MCF 10A (cell line): Measurements from ENCODE around the gene MARF1. TPM values are rescaled to one million over a fixed set of nuclear protein-coding genes. Genes with fewer than 3 reads are reported as not detected.

Experiments used
- BruUV-seq: library from RNA; stranded (reverse); fragments of 400-500 nt; replicated peaks from 2 replicates; lab custom pipeline; 2021; lab: Mats Ljungman, UMichigan
- CTCF ChIA-PET: fragments of 300-600 bp; sonication (Branson Sonifier 250); formaldehyde crosslinking; extraction: SDS; loops from one replicate; lab custom pipeline; 2021; ENCODE audit warnings: antibody characterized with exemption, inconsistent platforms; lab: Yijun Ruan, JAX
- POLR2A ChIA-PET: fragments of 300-600, 350-650 bp; sonication (Branson Sonifier 250); formaldehyde crosslinking; extraction: SDS; loops from one replicate; lab custom pipeline; 2020; ENCODE audit warnings: antibody characterized with exemption, inconsistent platforms; lab: Yijun Ruan, JAX
- DNase-seq: peaks from one replicate; pipeline ENCODE4 v3.0.0-alpha.2; 2018; ENCODE audit not compliant: unreplicated experiment
- H3K27ac Mint-ChIP-seq: one replicate; pipeline ENCODE4 v1.8.0; 2022; ENCODE audit warnings: mild to moderate bottlenecking, low read depth, mixed read lengths; ENCODE audit not compliant: unreplicated experiment
- H3K27me3 Mint-ChIP-seq: one replicate; pipeline ENCODE4 v1.8.0; 2022; ENCODE audit warnings: mixed read lengths; ENCODE audit not compliant: insufficient read depth, unreplicated experiment
- H3K36me3 Mint-ChIP-seq: one replicate; pipeline ENCODE4 v1.8.0; 2022; ENCODE audit warnings: mild to moderate bottlenecking, moderate library complexity, mixed read lengths; ENCODE audit not compliant: insufficient read depth, unreplicated experiment
- H3K4me1 Mint-ChIP-seq: one replicate; pipeline ENCODE4 v1.8.0; 2022; ENCODE audit warnings: mixed read lengths; ENCODE audit not compliant: insufficient read depth, unreplicated experiment
- H3K4me3 Mint-ChIP-seq: one replicate; pipeline ENCODE4 v1.8.0; 2022; ENCODE audit warnings: mild to moderate bottlenecking, moderate library complexity, mixed read lengths; ENCODE audit not compliant: unreplicated experiment
- H3K9me3 Mint-ChIP-seq: one replicate; pipeline ENCODE4 v1.8.0; 2022; ENCODE audit warnings: mixed read lengths; ENCODE audit not compliant: unreplicated experiment
- CTCF ChIP-seq: fragments of 200-600 bp; IDR thresholded peaks from one replicate; pipeline ENCODE4 v1.8.0; 2022; ENCODE audit warnings: antibody characterized with exemption, mild to moderate bottlenecking; ENCODE audit not compliant: unreplicated experiment
- intact Hi-C: fragments of 100-400 bp; cut with micrococcal nuclease; formaldehyde crosslinking; loops from 2 replicates; pipeline ENCODE4 v1.14.1; 2022
- total RNA-seq: library from RNA; stranded (reverse); gene quantifications from 2 replicates; pipeline ENCODE4 v1.2.3, GENCODE V29; 2022

MARF1 gene
- total RNA-seq, 1 experiment from 2014 or later: 48.1 TPM

- peaks cover 98% of the 10 kb centered on the region for H3K36me3 Mint-ChIP-seq
- H3K4me1 Mint-ChIP-seq: peaks cover 6% of the 10 kb centered on the region
- BruUV-seq: no TSS peak
- CTCF ChIA-PET: interaction anchor here (1.3 to 1.4 kb wide), 2 partner anchors 10 to 14 kb away, joined by 3 to 6 read pairs; no protein-coding TSS in a partner anchor
- H3K27ac Mint-ChIP-seq: peak overlapping the region; percentile 39
- no peaks in the 10 kb centered on the region for H3K27me3 Mint-ChIP-seq
- intact Hi-C loops: no loop called here
- DNase-seq: peak; percentile 11
- TF ChIP-seq CTCF: no peak
- H3K4me3 Mint-ChIP-seq: no peak overlapping the region
- no peaks in the 10 kb centered on the region for H3K9me3 Mint-ChIP-seq
- POLR2A ChIA-PET: interaction anchor here (1.6 to 2.7 kb wide), 2 partner anchors 47 to 48 kb away, joined by 3 to 10 read pairs; partner anchors contain the start of gene MARF1
Observed at GRCh38 chr16:15690296-15690695, 47.3 kb upstream of the MARF1 start.

- peaks cover 98% of the 10 kb centered on the region for H3K36me3 Mint-ChIP-seq
- BruUV-seq: no TSS peak
- POLR2A ChIA-PET: interaction anchor here (1.6 to 2.7 kb wide), 2 partner anchors 46 to 47 kb away, joined by 3 to 10 read pairs; partner anchors contain the start of gene MARF1
- peaks cover 6% of the 10 kb centered on the region for H3K4me1 Mint-ChIP-seq
- H3K4me3 Mint-ChIP-seq: no peak overlapping the region
- H3K27ac Mint-ChIP-seq: peak overlapping the region; percentile 59
- DNase-seq: no peak
- CTCF ChIA-PET: interaction anchor here (1.3 to 1.4 kb wide), 2 partner anchors 11 to 15 kb away, joined by 3 to 6 read pairs; no protein-coding TSS in a partner anchor
- intact Hi-C loops: no loop called here
- no peak for TF ChIP-seq CTCF
- H3K9me3 Mint-ChIP-seq: no peaks in the 10 kb centered on the region
- H3K27me3 Mint-ChIP-seq: no peaks in the 10 kb centered on the region
Observed at GRCh38 chr16:15689290-15689689, 46.3 kb upstream of the MARF1 start.

GRCh38 chr16:15686287-15686686 is 43.3 kb upstream of the MARF1 start:
- Mint-ChIP-seq H3K9me3 (no peaks in the 10 kb centered on the region), H3K36me3 (peaks cover 86% of the 10 kb centered on the region), H3K27ac (no peak overlapping the region), H3K4me1 (peaks cover 6% of the 10 kb centered on the region), H3K4me3 (no peak overlapping the region), H3K27me3 (no peaks in the 10 kb centered on the region)
- TF ChIP-seq CTCF: no peak
- POLR2A ChIA-PET: interaction anchor here (0.9 kb wide), 1 partner anchor 43 kb away, joined by 3 read pairs; the partner anchor contains the start of gene MARF1
- no TSS peak for BruUV-seq
- DNase-seq: no peak
- intact Hi-C loops: no loop called here
- CTCF ChIA-PET: interaction anchor here (0.6 to 5.6 kb wide), 4 partner anchors 18 to 727 kb away, joined by 3 to 32 read pairs (median 4); no protein-coding TSS in a partner anchor

GRCh38 chr16:15682105-15682570 is 39.2 kb upstream of the MARF1 start:
- DNase-seq: peak; percentile 82
- CTCF ChIA-PET: interaction anchor here (0.6 to 3.0 kb wide), 11 partner anchors 10 to 1357 kb away, joined by 3 to 18 read pairs (median 4); no protein-coding TSS in a partner anchor
- no peaks in the 10 kb centered on the region for H3K9me3 Mint-ChIP-seq
- no peak overlapping the region for H3K27ac Mint-ChIP-seq
- no peak overlapping the region for H3K4me3 Mint-ChIP-seq
- intact Hi-C loops: loop anchor here (1.0 kb wide), 1 partner anchor 40 kb away; no protein-coding TSS in a partner anchor
- POLR2A ChIA-PET: interaction anchor here (0.5 to 6.0 kb wide), 7 partner anchors 10 to 38 kb away, joined by 3 to 80 read pairs (median 8); partner anchors contain the start of genes MARF1 and NDE1
- peaks cover 82% of the 10 kb centered on the region for H3K36me3 Mint-ChIP-seq
- TF ChIP-seq CTCF: peak; percentile 44
- H3K4me1 Mint-ChIP-seq: no peaks in the 10 kb centered on the region
- H3K27me3 Mint-ChIP-seq: no peaks in the 10 kb centered on the region
- no TSS peak for BruUV-seq
